Vagina (tissue), 2 donors: ENCODE data around the gene SLC13A5.

ENCODE experiments used
- POLR2A ChIP-seq, 2 donors: fragments of 450-650 bp; IDR thresholded peaks; one replicate each; pipeline ENCODE4 v1.6.1; 2017; ENCODE audit warnings: antibody characterized with exemption in 2 of 2, mild to moderate bottlenecking in 2 of 2, moderate library complexity in 2 of 2
- POLR2AphosphoS5 ChIP-seq, 2 donors: sonication (generic); formaldehyde crosslinking; IDR thresholded peaks; one replicate each; pipeline ENCODE4 v1.9.0; 2017; ENCODE audit warnings: antibody characterized with exemption in 2 of 2, mild to moderate bottlenecking in 2 of 2, low read depth in 1 of 2; ENCODE audit not compliant: insufficient read depth in 1 of 2
- TF ChIP-seq, protein P1 (sequence below), 3 experiments: fragments of 450-650 bp in 2 of 3; fragments of 200-600 bp in 1 of 3; sonication (generic) in 1 of 3; IDR thresholded peaks; one replicate each; pipeline ENCODE4 v1.5.1; 2017 to 2019; ENCODE audit warnings: antibody characterized with exemption in 3 of 3, mild to moderate bottlenecking in 2 of 3, moderate library complexity in 2 of 3

- TF ChIP-seq, protein P1, sequence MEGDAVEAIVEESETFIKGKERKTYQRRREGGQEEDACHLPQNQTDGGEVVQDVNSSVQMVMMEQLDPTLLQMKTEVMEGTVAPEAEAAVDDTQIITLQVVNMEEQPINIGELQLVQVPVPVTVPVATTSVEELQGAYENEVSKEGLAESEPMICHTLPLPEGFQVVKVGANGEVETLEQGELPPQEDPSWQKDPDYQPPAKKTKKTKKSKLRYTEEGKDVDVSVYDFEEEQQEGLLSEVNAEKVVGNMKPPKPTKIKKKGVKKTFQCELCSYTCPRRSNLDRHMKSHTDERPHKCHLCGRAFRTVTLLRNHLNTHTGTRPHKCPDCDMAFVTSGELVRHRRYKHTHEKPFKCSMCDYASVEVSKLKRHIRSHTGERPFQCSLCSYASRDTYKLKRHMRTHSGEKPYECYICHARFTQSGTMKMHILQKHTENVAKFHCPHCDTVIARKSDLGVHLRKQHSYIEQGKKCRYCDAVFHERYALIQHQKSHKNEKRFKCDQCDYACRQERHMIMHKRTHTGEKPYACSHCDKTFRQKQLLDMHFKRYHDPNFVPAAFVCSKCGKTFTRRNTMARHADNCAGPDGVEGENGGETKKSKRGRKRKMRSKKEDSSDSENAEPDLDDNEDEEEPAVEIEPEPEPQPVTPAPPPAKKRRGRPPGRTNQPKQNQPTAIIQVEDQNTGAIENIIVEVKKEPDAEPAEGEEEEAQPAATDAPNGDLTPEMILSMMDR (IDR thresholded peaks at IDR 0.05), result no peak
- TF ChIP-seq POLR2A (IDR thresholded peaks at IDR 0.05) (no peak), POLR2AphosphoS5 (IDR thresholded peaks at IDR 0.05; ENCODE audit: insufficient read depth in 1 of 2, low read depth in 1 of 2) (no peak)
Observed at GRCh38 chr17:6700948-6701307, 12.2 kb downstream of the SLC13A5 start.
